Esophagus (tissue), 2 donors: ENCODE measurements around the gene THBS3. TPM values are rescaled to one million over a fixed set of nuclear protein-coding genes. Genes with fewer than 3 reads are reported as not detected.
A peak's percentile ranks its signal among the peaks of the same experiment; 100 is the strongest.
"Not testable (repeated sequence)": the region's sequence is repeated elsewhere in the genome, so short reads cannot be mapped to it uniquely, and the experiment has no call there.

Experiments
- H3K27ac ChIP-seq, 2 donors: one replicate each; pipeline ENCODE4 v1.5.1; 2013; ENCODE audit warnings: low read depth in 2 of 2, mild to moderate bottlenecking in 2 of 2, inconsistent platforms in 1 of 2, low read length in 1 of 2, moderate library complexity in 1 of 2
- H3K27me3 ChIP-seq, 2 donors: one replicate each; pipeline ENCODE4 v1.6.1; 2013; ENCODE audit warnings: low read length in 2 of 2, control low read depth in 1 of 2, mild to moderate bottlenecking in 1 of 2; ENCODE audit not compliant: insufficient read depth in 2 of 2, control insufficient read depth in 1 of 2
- H3K36me3 ChIP-seq, 2 donors: one replicate each; pipeline ENCODE4 v1.6.1; 2013; ENCODE audit warnings: low read length in 1 of 2; ENCODE audit not compliant: control insufficient read depth in 2 of 2, insufficient read depth in 2 of 2
- H3K4me1 ChIP-seq, 2 donors: one replicate each; pipeline ENCODE4 v1.6.1; 2013; ENCODE audit warnings: low read length in 1 of 2; ENCODE audit not compliant: control insufficient read depth in 2 of 2, insufficient read depth in 2 of 2
- H3K4me3 ChIP-seq, 2 donors: one replicate each; pipeline ENCODE4 v1.5.1; 2013; ENCODE audit warnings: low read length in 2 of 2, mild to moderate bottlenecking in 2 of 2, low read depth in 1 of 2, moderate library complexity in 1 of 2
- H3K9me3 ChIP-seq, 2 donors: one replicate each; pipeline ENCODE4 v1.6.1; 2013; ENCODE audit warnings: mild to moderate bottlenecking in 2 of 2, low read depth in 1 of 2, low read length in 1 of 2, moderate library complexity in 1 of 2; ENCODE audit not compliant: control insufficient read depth in 2 of 2, insufficient read depth in 1 of 2
- WGBS, 2 donors: extraction: QIAGEN DNeasy Blood & Tissue Kit; methylation state at CpG; one replicate each; pipeline ENCODE4 v1.1.7; 2013; 5-methylcytosine and 5-hydroxymethylcytosine counted together
- polyA plus RNA-seq, 2 donors: library from polyadenylated mRNA; stranded (reverse); fragments of 200-250 nt; gene quantifications; one replicate each; pipeline ENCODE4 v1.2.3, GENCODE V29; 2013
- donor health status: healthy with polysubstance abuse.
- donor health status: Bipolar disorder and iron deficiency.

Gene THBS3
- polyA plus RNA-seq, 2 donors, result 12.9 to 41.5 TPM

DNA sequence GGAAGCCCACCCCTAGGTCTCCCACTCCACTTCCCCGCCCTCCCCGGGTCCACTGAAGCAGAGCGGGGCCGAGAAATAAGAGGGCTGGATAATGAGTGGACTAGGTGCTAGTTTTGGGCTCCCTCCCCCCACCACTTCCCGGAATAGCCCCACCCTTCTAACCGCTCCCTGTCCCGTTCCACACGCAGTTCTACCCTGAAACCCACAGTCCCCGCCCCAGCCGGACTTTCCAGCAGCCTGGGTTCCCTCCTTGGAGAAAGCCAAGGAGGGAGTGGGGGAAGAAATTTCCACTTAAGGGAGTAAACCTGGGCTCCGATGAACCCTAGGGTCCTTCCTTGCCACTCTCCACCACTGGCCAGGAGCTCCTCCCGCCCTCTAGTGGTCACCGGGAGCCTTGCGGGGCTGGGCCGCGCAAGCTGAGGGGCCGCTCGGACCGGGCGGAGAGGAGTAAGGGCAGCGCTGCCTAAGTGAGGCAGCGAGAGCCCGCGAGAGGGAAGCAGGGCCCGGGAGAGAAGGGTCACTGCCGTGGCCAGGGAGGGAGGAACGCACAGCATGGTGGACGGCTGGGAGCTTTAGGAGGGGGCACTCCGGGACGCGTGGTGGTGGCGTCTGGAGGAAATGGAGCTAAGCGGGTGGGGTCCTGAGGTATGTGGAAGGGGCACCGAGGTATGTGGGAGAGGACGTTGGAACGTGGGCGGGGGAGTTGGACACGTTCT lies 14.3 kb downstream of the THBS3 start:
- no peaks in the 10 kb centered on the region for H3K9me3 ChIP-seq
- H3K27me3 ChIP-seq, result no peaks in the 10 kb centered on the region
- peak overlapping the region; percentile 48 to 52 for H3K4me3 ChIP-seq
- peaks cover 4 to 15% of the 10 kb centered on the region in 2 donors for H3K4me1 ChIP-seq
- H3K36me3 ChIP-seq, result peaks cover 0 to 15% of the 10 kb centered on the region in 2 donors
- 0 to 1% methylated on average over 38 of the region's 38 CpGs for WGBS, 2 donors
- peak overlapping the region; percentile 98 for H3K27ac ChIP-seq

DNA sequence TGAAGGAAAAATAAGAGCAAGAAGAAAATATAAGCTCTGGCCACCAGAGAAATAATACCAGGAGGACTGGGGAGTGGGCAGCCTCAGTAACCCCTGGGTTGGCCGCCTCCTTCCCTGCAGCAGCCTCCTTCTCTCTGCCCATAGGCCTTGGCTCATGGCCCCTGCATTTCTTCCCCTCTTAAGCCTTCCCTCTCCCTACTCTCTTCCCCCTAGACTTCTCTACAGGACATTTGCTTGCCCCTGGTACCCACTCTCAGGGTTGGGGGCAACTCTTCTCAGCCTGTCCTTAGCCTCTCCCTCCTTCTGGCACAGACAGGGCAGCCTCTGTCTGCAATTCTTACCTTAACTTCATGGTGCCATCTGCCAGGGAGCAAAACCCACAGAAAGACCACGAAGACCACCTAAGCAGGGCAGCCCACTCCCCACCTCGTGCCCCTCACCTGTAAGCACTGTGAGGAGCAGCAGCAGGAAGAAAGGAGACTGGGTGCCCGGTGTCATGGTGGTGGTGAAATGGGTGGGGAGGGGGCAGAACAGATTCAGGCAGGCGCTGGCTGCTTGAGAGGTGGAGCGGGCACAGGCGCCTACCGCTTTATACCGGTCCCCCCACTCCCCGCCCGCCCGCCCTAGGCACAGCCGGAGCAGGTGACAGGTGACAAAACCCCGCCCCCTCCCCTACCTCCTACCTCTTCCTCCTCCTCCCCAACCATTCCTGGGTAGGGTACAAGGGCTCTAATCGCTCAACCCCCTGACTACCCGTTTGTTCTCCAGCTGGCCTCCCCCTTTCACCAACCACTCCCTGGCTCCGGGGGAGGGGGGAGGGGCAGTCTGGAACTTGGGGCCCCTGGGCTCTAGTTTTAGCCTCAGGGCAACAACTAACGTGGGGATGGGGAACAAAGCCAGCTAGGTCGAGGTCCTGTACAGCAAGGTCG lies 15.1 kb downstream of the THBS3 start:
- Histone ChIP-seq H3K4me3 (peak overlapping the region; percentile 36 to 48), H3K27ac (peak overlapping the region; percentile 98), H3K4me1 (peaks cover 4 to 15% of the 10 kb centered on the region in 2 donors), H3K27me3 (no peaks in the 10 kb centered on the region), H3K9me3 (no peaks in the 10 kb centered on the region), H3K36me3 (peaks cover 0 to 7% of the 10 kb centered on the region in 2 donors)
- WGBS, 2 donors, result 24 to 36% methylated on average over 19 to 20 of the region's 20 CpGs

DNA sequence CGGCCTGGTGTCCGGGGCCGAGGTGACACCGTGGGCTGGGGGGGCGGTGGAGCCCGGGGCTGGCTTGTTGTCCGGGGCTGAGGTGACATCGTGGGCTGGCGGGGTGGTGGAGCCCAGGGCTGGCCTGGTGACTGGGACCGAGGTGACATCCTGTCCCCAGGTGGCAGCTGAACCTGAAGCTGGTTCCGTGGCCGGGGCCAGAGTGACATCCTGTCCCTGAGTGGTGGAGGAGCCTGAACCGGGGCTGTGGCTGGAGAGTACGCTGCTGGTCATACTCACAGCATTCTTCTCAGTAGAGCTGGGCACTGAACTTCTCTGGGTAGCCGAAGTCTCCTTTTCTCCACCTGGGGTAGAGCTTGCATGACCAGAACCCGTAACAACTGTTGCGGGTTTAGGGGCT lies 15.8 kb downstream of the THBS3 start:
- H3K36me3 ChIP-seq, result peaks cover 0 to 5% of the 10 kb centered on the region in 2 donors
- WGBS, 2 donors, result 78 to 88% methylated on average over 16 to 17 of the region's 17 CpGs
- peaks cover 5 to 15% of the 10 kb centered on the region in 2 donors for H3K4me1 ChIP-seq
- H3K4me3 ChIP-seq, result peak overlapping the region in 1 of 2 donors; percentile 48
- H3K27ac ChIP-seq, result peak overlapping the region; percentile 98
- no peaks in the 10 kb centered on the region for H3K27me3 ChIP-seq
- H3K9me3 ChIP-seq, result no peaks in the 10 kb centered on the region

DNA sequence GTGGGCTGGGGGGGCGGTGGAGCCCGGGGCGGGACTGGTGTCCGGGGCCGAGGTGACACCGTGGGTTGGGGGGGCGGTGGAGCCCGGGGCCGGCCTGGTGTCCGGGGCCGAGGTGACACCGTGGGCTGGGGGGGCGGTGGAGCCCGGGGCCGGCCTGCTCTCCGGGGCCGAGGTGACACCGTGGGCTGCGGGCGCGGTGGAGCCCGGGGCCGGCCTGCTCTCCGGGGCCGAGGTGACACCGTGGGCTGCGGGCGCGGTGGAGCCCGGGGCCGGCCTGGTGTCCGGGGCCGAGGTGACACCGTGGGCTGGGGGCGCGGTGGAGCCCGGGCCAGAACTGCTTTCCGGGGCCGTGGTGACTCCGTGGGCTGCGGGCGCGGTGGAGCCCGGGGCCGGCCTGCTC lies 17.8 kb downstream of the THBS3 start:
- not testable (repeated sequence) for H3K27me3 ChIP-seq, H3K9me3 ChIP-seq, H3K27ac ChIP-seq, H3K36me3 ChIP-seq, H3K4me3 ChIP-seq
- WGBS, 2 donors, result 85 to 90% methylated on average over 24 to 25 of the region's 45 CpGs
- peaks cover 6 to 16% of the 10 kb centered on the region in 2 donors for H3K4me1 ChIP-seq

DNA sequence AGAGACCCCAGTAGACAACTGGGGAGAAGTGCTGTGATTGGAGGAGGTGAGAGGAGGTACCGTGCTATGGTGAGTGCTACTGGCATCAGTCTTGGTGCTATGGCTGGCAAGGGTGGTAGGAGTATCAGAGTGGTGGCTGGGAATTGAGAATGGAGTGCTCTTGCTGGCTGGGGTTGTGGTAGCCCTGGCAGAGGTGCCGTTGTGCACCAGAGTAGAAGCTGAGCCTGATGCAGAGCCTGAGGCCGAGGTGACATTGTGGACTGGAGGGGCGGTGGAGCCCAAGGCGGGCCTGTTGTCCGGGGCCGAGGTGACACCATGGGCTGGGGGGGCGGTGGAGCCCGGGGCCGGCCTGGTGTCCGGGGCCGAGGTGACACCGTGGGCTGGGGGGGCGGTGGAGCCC lies 19.4 kb downstream of the THBS3 start:
- peaks cover 0 to 5% of the 10 kb centered on the region in 2 donors for H3K36me3 ChIP-seq
- H3K27ac ChIP-seq, result no peak overlapping the region
- H3K9me3 ChIP-seq, result no peaks in the 10 kb centered on the region
- peak overlapping the region in 1 of 2 donors; percentile 12 for H3K4me3 ChIP-seq
- H3K4me1 ChIP-seq, result peaks cover 5 to 8% of the 10 kb centered on the region in 2 donors
- H3K27me3 ChIP-seq, result no peaks in the 10 kb centered on the region
- WGBS, 2 donors, result 77 to 86% methylated on average over 8 to 14 of the region's 14 CpGs

DNA sequence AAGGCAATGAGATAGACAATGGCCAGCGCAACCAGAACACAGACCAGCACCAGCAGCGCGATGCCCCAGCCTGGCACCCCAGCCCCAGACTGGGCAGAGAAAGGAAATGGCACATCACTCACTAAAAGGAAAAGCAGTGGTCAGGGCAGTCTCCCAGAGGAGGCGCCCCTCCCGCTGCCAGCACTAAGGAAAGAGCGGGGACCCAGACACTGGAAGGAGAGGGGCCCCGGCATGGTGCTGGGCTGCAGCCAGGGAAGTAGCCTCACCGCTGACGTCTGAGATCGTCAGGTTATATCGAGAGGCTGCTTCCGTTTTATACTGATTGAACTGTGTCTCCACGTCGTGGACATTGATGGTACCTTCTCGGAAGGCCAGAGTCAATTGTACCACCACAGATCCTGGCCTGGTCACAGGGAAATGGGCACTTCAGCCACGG lies 20.2 kb downstream of the THBS3 start:
- Histone ChIP-seq H3K4me3 (peak overlapping the region; percentile 1 to 12), H3K4me1 (peaks cover 5% of the 10 kb centered on the region in 2 donors), H3K27ac (no peak overlapping the region), H3K9me3 (no peaks in the 10 kb centered on the region), H3K27me3 (no peaks in the 10 kb centered on the region), H3K36me3 (peaks cover 0 to 5% of the 10 kb centered on the region in 2 donors)
- 71 to 81% methylated on average over 16 of the region's 16 CpGs for WGBS, 2 donors

DNA sequence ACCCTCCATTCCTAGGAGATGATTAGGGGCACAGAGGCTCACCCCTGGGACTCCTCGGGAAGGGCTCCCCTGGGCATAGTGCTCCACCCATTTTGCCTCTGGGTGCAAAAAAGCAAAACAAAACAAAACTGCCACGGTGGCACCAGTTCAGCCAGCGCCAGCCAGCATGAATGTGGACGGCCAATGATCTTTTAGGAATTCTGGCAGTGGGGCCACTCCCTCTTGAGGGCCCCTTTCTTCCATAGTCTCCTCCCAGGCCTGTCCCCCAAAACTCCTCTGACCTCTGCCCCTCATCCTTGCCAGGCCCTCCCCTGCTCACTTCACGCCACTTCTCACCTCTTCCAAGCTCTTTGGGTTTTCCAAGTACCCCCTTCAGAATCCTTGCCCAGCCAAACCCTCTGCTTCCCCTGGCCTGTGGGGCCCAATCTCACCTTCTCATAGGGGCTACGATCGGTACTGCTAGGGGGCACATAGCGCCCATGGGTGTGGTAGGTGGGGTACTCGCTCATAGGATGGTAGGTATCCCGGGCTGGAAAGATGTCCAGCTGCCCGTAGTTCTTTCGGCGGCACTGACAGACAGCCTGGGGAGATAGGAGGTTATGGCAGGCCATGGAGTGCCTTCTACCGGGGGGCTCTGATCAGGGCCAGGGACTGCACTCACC lies 20.8 kb downstream of the THBS3 start:
- Histone ChIP-seq H3K36me3 (peaks cover 0 to 5% of the 10 kb centered on the region in 2 donors), H3K27ac (peak overlapping the region in 1 of 2 donors; percentile 47), H3K4me3 (peak overlapping the region; percentile 1 to 5), H3K4me1 (peaks cover 4% of the 10 kb centered on the region in 2 donors), H3K9me3 (no peaks in the 10 kb centered on the region), H3K27me3 (no peaks in the 10 kb centered on the region)
- 62 to 70% methylated on average over 14 of the region's 14 CpGs for WGBS, 2 donors

DNA sequence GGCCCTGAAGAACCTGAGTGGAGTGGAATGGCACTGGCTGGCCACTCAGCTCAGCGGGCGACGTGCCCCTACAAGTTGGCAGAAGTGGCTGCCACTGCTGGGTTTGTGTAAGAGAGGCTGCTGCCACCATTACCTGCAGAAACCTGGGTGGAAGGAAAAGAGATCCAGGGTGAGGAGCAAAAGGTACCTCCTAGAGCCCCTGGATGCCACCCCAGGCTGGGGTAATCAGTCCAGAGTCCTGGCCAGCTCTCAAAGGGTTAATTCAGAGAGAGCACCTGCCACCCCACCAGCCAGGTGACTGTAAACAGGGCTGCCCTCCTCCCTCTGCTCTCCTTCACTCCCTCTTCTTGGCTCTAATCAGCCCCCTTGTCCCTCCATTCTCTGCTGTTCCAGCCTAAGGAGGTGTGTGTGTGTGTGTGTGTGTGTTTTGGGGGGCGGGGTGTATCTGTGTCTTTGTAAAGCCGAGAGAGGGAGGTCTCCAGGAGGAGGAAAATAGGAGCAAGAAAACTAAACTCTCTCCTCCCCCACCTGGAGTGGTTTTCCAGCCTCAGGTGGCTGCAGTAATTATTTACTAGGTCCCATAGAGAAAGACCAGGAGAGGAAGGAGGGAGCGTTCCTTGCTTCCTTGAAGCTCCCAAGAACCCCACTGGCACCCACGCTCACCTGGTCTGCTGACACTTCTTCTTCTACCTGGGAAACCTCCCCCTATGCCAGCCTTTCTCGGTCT lies 21.5 kb downstream of the THBS3 start:
- H3K27ac ChIP-seq, result peak overlapping the region in 1 of 2 donors; percentile 47
- peak overlapping the region in 1 of 2 donors; percentile 5 for H3K4me3 ChIP-seq
- no peaks in the 10 kb centered on the region for H3K27me3 ChIP-seq
- peaks cover 0 to 5% of the 10 kb centered on the region in 2 donors for H3K36me3 ChIP-seq
- WGBS, 2 donors, result 54 to 56% methylated on average over 7 to 8 of the region's 8 CpGs
- peaks cover 3 to 4% of the 10 kb centered on the region in 2 donors for H3K4me1 ChIP-seq
- no peaks in the 10 kb centered on the region for H3K9me3 ChIP-seq

DNA sequence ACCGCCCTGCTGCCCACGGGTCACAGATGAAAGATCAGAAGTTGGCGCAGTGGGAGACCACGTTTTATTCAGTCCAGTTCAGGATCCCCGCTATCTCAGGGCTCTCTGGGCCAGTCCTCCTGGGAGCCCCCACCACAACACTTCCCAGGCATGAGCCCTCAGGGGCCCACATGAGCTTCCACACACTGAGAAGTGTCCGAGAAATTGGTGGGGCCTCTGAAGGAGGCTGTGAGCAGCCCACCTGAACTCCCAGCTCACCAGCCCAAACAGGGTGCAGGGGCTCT lies 22.0 kb downstream of the THBS3 start:
- no peaks in the 10 kb centered on the region for H3K27me3 ChIP-seq
- H3K27ac ChIP-seq, result peak overlapping the region in 1 of 2 donors; percentile 6
- peaks cover 3 to 4% of the 10 kb centered on the region in 2 donors for H3K4me1 ChIP-seq
- H3K4me3 ChIP-seq, result no peak overlapping the region
- H3K36me3 ChIP-seq, result peaks cover 0 to 5% of the 10 kb centered on the region in 2 donors
- WGBS, 2 donors, result 55 to 72% methylated on average over 6 of the region's 6 CpGs
- no peaks in the 10 kb centered on the region for H3K9me3 ChIP-seq
